NCI-H2081 (cell line): ENCODE measurements around the gene CIAPIN1.
"Not testable (repeated sequence)": the region's sequence is repeated elsewhere in the genome, so short reads cannot be mapped to it uniquely, and the experiment has no call there.

Experiments
- DNase-seq, 2 experiments: peaks; one replicate each; lab custom pipeline; 2025; lab: John Stamatoyannopoulos, UW

The CIAPIN1 gene

GRCh38 chr16:57440551-57440950 is 6.6 kb downstream of the CIAPIN1 start:
- not testable (repeated sequence) for DNase-seq

- not testable (repeated sequence) for DNase-seq
These were observed 7.2 kb downstream of the CIAPIN1 start for GRCh38 chr16:57439947-57440346.

GRCh38 chr16:57435838-57436237 is 11.3 kb downstream of the CIAPIN1 start:
- DNase-seq, result no peak

GRCh38 chr16:57434003-57434402 is 13.2 kb downstream of the CIAPIN1 start:
- no peak for DNase-seq

DNA sequence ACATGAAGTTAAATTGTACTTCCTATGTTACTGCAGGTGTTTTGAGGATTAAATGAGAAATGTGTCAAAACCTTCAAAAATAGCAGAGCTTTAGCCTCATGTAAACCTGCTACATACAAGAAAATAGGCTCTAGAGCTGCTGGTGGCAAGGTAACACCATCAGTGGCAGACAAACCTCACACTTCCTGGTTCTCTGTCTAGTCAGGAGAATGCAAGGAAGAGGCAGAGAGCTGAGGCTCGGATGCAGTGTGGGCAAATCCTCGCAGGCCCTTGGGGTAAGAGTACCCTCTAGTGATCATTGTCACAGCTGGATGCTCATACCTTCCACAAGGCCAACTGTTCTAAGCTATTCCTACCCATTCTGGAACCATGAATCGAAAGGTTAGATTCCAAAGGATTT is 14.2 kb downstream of the CIAPIN1 start:
- DNase-seq, result no peak

DNA sequence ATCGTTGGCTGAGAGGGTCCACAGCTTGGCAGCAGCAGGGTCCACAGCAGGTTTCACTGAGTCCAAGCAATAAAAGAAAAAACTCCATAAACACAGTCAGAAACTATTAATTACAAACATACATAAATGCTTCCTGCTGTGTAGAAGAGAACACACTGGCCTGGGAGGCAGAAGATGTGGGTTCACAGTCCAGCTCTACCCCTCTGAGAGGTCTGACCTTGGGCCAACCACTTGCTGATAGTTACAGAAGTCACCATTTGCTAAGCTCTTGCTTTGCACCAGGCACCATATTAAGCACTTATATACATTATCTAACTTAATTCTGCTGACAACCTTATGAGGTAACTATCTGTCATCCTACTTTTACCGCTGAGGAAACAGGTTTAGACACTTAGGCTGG is 14.7 kb downstream of the CIAPIN1 start:
- DNase-seq, result no peak

- no peak for DNase-seq
These were observed 16.2 kb downstream of the CIAPIN1 start for GRCh38 chr16:57430955-57431354.

DNA sequence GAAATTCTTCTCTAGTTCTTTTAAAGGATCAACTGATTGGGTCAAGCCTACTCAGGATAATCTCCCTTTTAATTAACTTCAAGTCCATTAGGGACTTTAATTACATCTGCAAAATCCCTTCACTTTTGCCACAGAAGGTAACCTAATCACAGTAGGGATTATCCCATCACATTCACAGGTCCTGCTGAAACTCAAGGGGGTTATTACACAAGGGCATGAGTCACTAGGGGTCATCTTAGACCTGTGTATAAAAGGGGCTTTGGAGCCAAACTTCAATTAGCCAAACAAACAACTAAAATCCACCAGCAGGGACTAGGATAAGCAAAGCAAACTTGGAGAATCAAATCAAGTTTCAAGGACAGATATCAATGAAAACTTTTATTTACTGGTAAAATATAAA is 19.4 kb downstream of the CIAPIN1 start:
- DNase-seq, result no peak

DNA sequence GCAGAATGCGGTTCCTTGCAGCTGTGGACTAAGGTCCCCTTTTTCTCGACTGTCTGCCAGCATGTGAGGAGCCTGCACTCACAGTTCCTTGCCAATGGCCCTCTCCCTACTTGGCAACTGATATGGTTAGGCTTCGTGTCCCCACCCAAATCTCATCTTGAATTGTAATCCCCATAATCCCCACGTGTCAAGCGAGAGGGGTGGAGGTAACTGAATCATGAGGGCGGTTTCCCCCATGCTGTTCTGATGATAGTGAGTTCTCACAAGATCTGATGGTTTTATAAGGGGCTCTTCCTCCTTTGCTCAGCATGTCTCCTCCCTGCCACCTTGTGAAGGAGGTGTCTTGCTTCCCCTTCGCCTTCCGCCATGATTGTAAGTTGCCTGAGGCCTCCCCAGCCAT is 19.9 kb downstream of the CIAPIN1 start:
- DNase-seq, result no peak

DNA sequence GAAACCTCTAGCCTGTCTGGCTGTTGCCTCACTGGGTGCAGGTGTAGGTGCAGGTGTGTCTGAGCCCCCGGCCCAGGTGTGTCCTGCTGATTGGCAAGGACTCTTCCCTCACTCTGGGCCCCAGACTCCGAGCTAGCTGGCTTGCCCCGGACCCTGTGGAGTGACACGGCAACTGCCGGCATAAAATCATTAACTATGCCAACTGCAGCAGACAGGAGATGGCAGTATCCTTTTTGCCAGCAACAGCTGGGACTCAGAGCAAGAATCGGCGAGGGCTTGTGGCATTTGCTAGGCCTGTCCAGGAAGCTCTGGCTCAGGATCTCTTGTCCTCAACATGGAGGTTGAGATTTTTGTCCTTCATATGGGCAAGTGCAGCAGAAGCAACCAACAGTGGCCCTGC is 20.8 kb downstream of the CIAPIN1 start:
- DNase-seq, result no peak

DNA sequence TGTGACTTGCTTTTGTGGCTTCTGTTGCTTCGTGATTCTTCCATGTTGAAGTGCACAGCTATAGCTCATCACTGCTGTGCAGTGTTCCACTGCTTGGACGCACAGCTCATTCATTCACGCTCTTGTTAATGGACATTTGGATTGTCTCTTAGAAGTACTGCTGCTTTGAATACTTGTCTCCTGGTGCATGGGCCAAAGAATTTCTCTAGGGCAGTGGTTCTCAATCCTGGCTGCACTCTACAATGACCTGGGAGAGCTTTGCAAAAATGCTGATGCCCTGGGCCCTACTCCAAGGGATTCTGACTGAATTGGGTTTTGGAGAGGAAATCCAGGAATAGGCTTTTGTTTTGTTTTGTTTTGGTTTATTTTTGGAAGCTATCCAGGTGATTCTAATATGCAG is 22.6 kb downstream of the CIAPIN1 start:
- DNase-seq, result no peak

GRCh38 chr16:57423152-57423551 is 24.0 kb downstream of the CIAPIN1 start:
- DNase-seq, result no peak

DNA sequence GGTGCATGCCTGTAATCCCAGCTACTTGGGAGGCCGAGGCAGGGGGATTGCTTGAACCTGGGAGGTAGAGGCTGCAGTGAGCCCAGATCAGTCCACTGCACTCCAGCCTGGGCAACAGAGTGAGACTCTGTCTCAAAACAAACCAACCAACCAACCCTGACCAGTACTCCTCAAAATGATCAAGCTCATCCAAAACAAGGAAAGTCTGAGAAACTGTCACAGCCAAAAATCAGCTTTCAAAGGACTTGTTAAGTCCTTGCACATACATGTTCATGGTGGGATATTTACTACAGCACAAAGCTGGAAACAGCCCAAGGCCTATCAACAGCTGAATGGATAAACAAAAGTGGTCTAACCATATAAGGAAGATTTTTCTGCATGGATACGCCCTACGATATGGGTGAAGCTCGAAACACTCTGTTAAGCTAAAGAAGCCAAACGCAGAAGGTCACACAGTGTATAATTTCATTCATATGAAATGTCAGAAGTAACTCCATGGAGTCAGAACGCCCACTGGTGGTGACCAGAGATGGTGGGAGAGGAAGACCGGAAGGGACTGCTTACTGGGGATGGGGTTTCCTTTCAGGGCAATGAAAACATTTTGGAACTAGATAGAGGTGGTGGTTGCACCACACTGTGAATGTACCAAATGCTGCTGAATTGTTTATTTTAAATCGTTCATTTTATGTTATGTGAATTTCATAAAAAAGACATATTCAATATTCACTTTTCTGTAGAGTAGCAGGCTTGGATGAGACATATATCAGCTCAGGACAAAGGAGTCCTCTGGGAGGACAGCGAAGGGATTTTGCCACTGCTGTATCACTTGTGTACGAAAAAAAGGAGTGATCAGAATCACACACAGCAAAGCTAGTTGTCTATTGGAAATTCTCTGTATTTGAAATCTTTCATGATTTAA is 24.9 kb downstream of the CIAPIN1 start:
- peak in 1 of 2 experiments; percentile 35 for DNase-seq

- no peak for DNase-seq
These were observed 27.7 kb downstream of the CIAPIN1 start for GRCh38 chr16:57419506-57419905.

GRCh38 chr16:57416084-57416483 is 31.1 kb downstream of the CIAPIN1 start:
- DNase-seq, result no peak

- no peak for DNase-seq
These were observed 33.5 kb downstream of the CIAPIN1 start for GRCh38 chr16:57413733-57414132.

DNA sequence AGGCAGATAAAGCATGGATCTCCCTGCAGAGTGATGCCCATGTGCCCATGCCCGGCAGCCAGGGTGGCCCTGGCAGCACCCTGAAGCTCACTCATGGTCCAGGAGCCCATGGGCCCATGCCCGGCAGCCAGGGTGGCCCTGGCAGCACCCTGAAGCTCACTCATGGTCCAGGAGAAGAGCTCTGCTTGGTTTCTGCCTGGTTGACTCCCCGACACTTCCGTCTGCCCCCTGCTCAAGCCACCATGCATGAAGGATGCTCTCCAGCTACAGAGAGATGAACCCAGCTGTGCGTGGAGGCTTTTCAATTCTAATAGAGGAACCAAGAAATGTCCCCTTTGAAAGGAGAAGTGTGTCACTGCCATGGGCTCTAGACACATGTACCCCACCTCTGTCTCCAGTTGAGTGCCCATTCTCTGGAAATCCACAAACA is 33.9 kb downstream of the CIAPIN1 start:
- no peak for DNase-seq

- no peak for DNase-seq
These were observed 34.6 kb downstream of the CIAPIN1 start for GRCh38 chr16:57412584-57412983.

- no peak for DNase-seq
These were observed 35.7 kb downstream of the CIAPIN1 start for GRCh38 chr16:57411362-57411976.

GRCh38 chr16:57409870-57410587 is 37.2 kb downstream of the CIAPIN1 start:
- no peak for DNase-seq

DNA sequence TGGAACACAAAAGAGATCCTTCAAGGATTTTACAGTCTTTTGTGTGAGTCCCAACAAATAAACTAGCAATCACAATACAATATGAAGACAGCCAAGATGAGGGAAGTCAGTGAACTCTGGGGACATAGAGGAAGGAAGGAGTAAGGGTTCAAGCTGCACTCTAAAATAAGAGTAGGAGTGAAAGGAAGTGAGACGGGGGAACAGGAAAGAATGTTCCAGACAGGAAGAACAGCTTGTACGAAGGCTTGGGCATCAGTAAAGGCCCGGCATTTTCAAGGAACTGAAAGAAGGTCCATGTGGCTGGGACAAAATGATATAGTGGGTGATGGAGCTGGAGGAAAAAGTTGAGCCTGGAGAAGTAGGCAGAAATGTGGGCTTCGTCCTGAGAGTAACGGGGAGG is 38.1 kb downstream of the CIAPIN1 start:
- DNase-seq, result no peak

DNA sequence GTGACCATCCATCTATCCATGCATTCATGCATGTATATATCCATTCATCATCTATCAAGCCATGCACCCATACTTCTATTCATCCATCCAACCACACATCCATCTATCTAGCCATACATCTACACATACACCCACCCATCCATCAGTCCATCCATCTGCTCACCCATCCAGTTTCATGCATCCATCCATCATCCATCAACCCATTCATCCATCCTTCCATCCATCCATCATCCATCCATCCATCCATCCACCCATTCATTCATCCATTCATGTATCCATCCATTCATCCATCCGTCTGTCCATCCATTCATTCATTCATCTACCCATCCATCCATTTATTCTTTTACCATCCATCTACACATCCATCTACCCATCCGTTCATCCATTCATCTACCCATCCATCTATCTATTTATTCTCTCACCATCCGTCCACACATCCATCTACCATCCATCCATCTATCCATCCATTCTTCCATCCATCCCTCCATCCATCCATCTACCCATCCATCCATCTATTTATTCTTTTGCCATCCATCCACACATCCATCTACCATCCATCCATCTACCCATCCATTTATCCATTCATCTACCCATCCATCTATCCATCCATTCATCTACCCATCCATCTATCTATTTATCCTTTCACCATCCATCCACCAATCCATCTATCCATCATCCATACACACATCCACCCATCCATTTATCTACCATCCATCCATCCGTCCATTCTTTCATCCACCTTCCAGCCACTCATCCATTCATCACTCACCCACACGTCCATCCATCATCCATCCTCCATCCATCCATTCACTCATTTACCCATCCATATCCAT is 39.4 kb downstream of the CIAPIN1 start:
- DNase-seq, result no peak
